DOHH2 (cell line): Measurements from ENCODE around the gene MEF2A.

Experiments used
- CTCF ChIP-seq: fragments of 200-600 bp; sonication (generic); IDR thresholded peaks from one replicate; pipeline ENCODE4 v1.5.1; 2014; ENCODE audit warnings: antibody characterized with exemption, mild to moderate bottlenecking, low read depth, low read length; ENCODE audit not compliant: poor library complexity, severe bottlenecking
- EZH2phosphoT487 ChIP-seq: fragments of 200-600 bp; sonication (generic); IDR thresholded peaks from 2 replicates; pipeline ENCODE4 v1.6.1; 2017; ENCODE audit warnings: borderline replicate concordance, mild to moderate bottlenecking, antibody characterized with exemption, low read length, moderate library complexity, mixed read lengths

GRCh38 chr15:99582508-99582960 is 16.8 kb downstream of the MEF2A start:
- TF ChIP-seq CTCF (no peak), EZH2phosphoT487 (no peak)
